NCI-H146 treated with DMSO at 0.1 percent for 48 hours (cell line): ENCODE measurements around the gene XRCC2.
"Not testable (repeated sequence)": the region's sequence is repeated elsewhere in the genome, so short reads cannot be mapped to it uniquely, and the experiment has no call there.

Experiments
- DNase-seq: peaks from one replicate; lab custom pipeline; 2025; ENCODE audit not compliant: unreplicated experiment; lab: John Stamatoyannopoulos, UW

The XRCC2 gene

GRCh38 chr7:152675759-152676636 lies at the start of gene XRCC2:
Gene XRCC2, minus strand, starts transcription at chr7:152676141. Its CDS starts 62 bp downstream, at chr7:152676079.
- DNase-seq = peak; percentile 96

- DNase-seq = no peak
Observed at GRCh38 chr7:152723364-152723763, 47.4 kb upstream of the XRCC2 start.

- DNase-seq = not testable (repeated sequence)
Observed at GRCh38 chr7:152712412-152713042, 36.6 kb upstream of the XRCC2 start.

GRCh38 chr7:152711444-152711944 lies 35.6 kb upstream of the XRCC2 start:
- peak; percentile 20 for DNase-seq

GRCh38 chr7:152710153-152710442 lies 34.2 kb upstream of the XRCC2 start:
- DNase-seq = peak; percentile 40

GRCh38 chr7:152709287-152710152 lies 33.6 kb upstream of the XRCC2 start:
- DNase-seq = no peak

GRCh38 chr7:152704796-152705384 lies 28.9 kb upstream of the XRCC2 start:
- DNase-seq = no peak

GRCh38 chr7:152699079-152699478 lies 23.1 kb upstream of the XRCC2 start:
- DNase-seq = peak; percentile 36

- DNase-seq = not testable (repeated sequence)
Observed at GRCh38 chr7:152697268-152697974, 21.5 kb upstream of the XRCC2 start.

- DNase-seq = not testable (repeated sequence)
Observed at GRCh38 chr7:152692196-152692595, 16.3 kb upstream of the XRCC2 start.

GRCh38 chr7:152683297-152683696 lies 7.4 kb upstream of the XRCC2 start:
- DNase-seq = no peak

GRCh38 chr7:152677808-152678670 lies 2.1 kb upstream of the XRCC2 start:
- peak; percentile 94 for DNase-seq

- DNase-seq = peak; percentile 68
Observed at GRCh38 chr7:152674860-152675758, 832 bp downstream of the XRCC2 start.

GRCh38 chr7:152673897-152674296 lies 2.0 kb downstream of the XRCC2 start:
- DNase-seq = no peak

GRCh38 chr7:152672626-152673025 lies 3.3 kb downstream of the XRCC2 start:
- DNase-seq = no peak

- no peak for DNase-seq
Observed at GRCh38 chr7:152669758-152670157, 6.2 kb downstream of the XRCC2 start.

- DNase-seq = no peak
Observed at GRCh38 chr7:152668975-152669374, 7.0 kb downstream of the XRCC2 start.

- no peak for DNase-seq
Observed at GRCh38 chr7:152667958-152668357, 8.0 kb downstream of the XRCC2 start.
